NT2/D1 (cell line): ENCODE data around the gene PCDHGA10.

Experiments
- SUZ12 ChIP-seq: IDR thresholded peaks from 2 replicates; pipeline ENCODE4 v1.6.1; 2011; ENCODE audit not compliant: insufficient read length, insufficient read depth; ENCODE audit errors: extremely low read depth
- YY1 ChIP-seq: IDR thresholded peaks from 2 replicates; pipeline ENCODE4 v1.6.1; 2011; ENCODE audit not compliant: insufficient read length, insufficient read depth
- ZNF274 ChIP-seq: IDR thresholded peaks from 2 replicates; pipeline ENCODE4 v1.6.1; 2011; ENCODE audit warnings: mild to moderate bottlenecking, low read depth, low read length

GRCh38 chr5:141373673-141374317 lies 39.0 kb upstream of the PCDHGA10 start, which contains the start of gene PCDHGA6:
- TF ChIP-seq SUZ12 (no peak), ZNF274 (no peak), YY1 (no peak)
